Hematopoietic multipotent progenitor cell treated with erythropoietin and hydrocortisone succinate and interleukin-3 and kit ligand, for 17 days (in vitro differentiated cells): ENCODE measurements around the gene FBH1.

Experiments used
- DNase-seq: peaks from one replicate; pipeline ENCODE4 v3.0.0-alpha.2; 2015; ENCODE audit warnings: low spot score

Gene FBH1

DNA sequence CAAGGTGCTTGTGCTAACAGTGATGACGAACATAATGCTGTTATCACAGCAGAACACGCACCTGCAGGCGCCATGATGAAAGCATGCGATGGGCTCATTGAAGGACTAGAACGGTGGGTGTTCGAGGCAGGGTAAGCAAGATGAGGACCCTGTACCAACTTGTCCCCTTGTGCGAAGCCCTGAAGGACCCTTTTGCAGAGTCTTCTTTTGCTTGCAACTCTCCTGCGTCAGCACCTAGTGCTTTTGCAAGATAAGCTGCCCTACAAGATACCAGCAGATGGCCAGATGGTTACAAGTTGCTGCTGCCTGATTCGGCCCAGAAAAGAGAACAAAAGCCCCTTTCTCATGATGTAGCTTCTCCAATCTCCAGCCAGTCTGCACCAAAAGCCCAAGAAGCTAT lies 91.5 kb downstream of the FBH1 start:
- peak; percentile 43 for DNase-seq

DNA sequence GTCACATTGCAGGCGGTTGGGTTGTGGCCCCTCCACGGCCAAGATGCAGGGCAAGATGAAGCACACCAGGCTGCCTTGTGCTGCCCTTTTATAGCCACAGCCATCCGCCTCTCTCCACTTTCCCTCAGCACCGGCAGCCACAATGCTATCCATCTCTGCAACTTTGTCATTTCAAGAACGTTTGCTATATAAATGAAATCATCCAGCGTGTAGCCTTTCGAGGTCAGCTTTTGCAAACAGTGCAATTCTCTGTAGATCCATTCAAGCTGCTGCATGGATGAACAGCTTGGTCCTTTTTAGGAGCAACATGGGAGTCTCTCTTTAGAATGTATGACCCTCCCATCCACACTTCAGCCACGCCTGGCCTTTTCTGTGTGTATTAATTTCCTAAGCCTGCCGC lies 93.7 kb downstream of the FBH1 start:
- no peak for DNase-seq

DNA sequence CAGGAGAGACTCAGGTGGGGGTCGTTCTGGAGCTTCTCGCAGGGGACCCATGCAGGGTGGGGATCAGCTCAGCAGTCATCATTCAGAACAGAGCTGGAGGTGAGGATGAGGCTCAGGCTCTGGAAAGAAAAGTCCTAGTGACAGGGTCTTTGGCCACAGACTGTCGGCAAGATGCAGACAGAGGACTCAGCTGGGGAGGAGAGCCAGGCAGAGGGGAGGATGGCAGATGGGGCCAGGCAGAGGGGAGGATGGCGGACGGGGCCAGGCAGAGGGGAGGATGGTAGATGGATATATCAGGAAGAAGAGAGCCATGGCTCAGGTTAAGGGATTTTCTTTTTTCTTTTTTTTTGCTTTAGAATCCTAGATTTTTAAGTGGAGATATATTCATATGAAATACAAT lies 95.0 kb downstream of the FBH1 start:
- DNase-seq, result no peak
